Loucy (cell line): Measurements from ENCODE around the gene ZMIZ2.

Source experiments
- H2AFZ ChIP-seq: fragments of 200-600 bp; sonication (generic); 2 replicates; pipeline ENCODE4 v1.6.0; 2016; ENCODE audit warnings: antibody characterized with exemption, mild to moderate bottlenecking, low read length, moderate library complexity
- H3F3A ChIP-seq: fragments of 200-600 bp; 2 replicates; pipeline ENCODE4 v1.6.0; 2016; ENCODE audit warnings: antibody characterized with exemption, low read depth, mild to moderate bottlenecking
- H3K27me3 ChIP-seq: fragments of 200-600 bp; sonication (generic); 2 replicates; pipeline ENCODE4 v1.6.1; 2014; ENCODE audit warnings: low read length, mild to moderate bottlenecking; ENCODE audit not compliant: insufficient read depth, poor library complexity, severe bottlenecking
- H3K36me3 ChIP-seq: fragments of 200-600 bp; sonication (generic); 2 replicates; pipeline ENCODE4 v1.6.1; 2016; ENCODE audit warnings: low read length; ENCODE audit not compliant: insufficient read depth
- H3K4me1 ChIP-seq: fragments of 200-600 bp; sonication (generic); 2 replicates; pipeline ENCODE4 v1.5.1; 2014; ENCODE audit warnings: low read length, mild to moderate bottlenecking; ENCODE audit not compliant: insufficient read depth, poor library complexity, severe bottlenecking
- H3K4me2 ChIP-seq: fragments of 200-600 bp; sonication (generic); 2 replicates; pipeline ENCODE4 v1.6.0; 2014; ENCODE audit warnings: antibody characterized with exemption, low read length, low read depth, mild to moderate bottlenecking; ENCODE audit not compliant: poor library complexity, severe bottlenecking
- H3K4me3 ChIP-seq: fragments of 200-600 bp; sonication (generic); 2 replicates; pipeline ENCODE4 v1.5.1; 2014; ENCODE audit warnings: low read length, mild to moderate bottlenecking, mixed read lengths; ENCODE audit not compliant: poor library complexity, severe bottlenecking
- H3K79me2 ChIP-seq: fragments of 200-600 bp; sonication (generic); 2 replicates; pipeline ENCODE4 v1.6.1; 2014; ENCODE audit warnings: low read length; ENCODE audit not compliant: insufficient read depth
- H3K9ac ChIP-seq: fragments of 200-600 bp; sonication (generic); 2 replicates; pipeline ENCODE4 v1.6.0; 2014; ENCODE audit warnings: mild to moderate bottlenecking, low read depth, low read length, moderate library complexity; ENCODE audit not compliant: poor library complexity, severe bottlenecking
- H3K9me2 ChIP-seq: fragments of 200-600 bp; sonication (generic); replicated peaks from 2 replicates; pipeline ENCODE4 v1.6.1; 2016; ENCODE audit warnings: low read depth, low read length, mixed read lengths
- H3K9me3 ChIP-seq: fragments of 200-600 bp; sonication (generic); 2 replicates; pipeline ENCODE4 v1.6.1; 2014; ENCODE audit warnings: mild to moderate bottlenecking, antibody characterized with exemption, low read length, low read depth; ENCODE audit not compliant: insufficient read depth
- H4K20me1 ChIP-seq: fragments of 200-600 bp; sonication (generic); 2 replicates; pipeline ENCODE4 v1.6.0; 2014; ENCODE audit warnings: antibody characterized with exemption, low read length, mild to moderate bottlenecking; ENCODE audit not compliant: insufficient read depth, poor library complexity, severe bottlenecking
- EZH2phosphoT487 ChIP-seq: fragments of 200-600 bp; IDR thresholded peaks from 2 replicates; pipeline ENCODE4 v1.6.1; 2018; ENCODE audit warnings: antibody characterized with exemption, mild to moderate bottlenecking, moderate library complexity, borderline replicate concordance
- TF ChIP-seq, protein P1 (sequence below): fragments of 200-600 bp; sonication (generic); conservative IDR thresholded peaks from 2 replicates; pipeline ENCODE4 v1.5.1; 2014; ENCODE audit warnings: mild to moderate bottlenecking, antibody characterized with exemption, low read length

Gene ZMIZ2

DNA sequence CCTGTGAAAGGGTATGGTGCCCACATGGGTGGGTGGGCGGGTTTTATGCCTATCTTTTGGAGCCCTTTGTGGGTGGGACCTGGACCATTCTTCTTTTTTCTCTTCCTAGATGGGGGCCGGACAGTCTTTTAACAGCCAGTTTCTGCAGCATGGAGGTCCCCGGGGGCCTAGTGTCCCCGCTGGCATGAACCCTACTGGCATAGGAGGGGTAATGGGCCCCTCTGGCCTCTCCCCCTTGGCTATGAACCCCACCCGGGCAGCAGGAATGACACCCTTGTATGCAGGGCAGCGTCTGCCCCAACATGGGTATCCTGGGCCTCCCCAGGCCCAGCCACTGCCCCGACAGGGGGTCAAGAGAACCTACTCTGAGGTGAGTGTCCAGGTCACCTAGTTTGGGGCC, 9.1 kb downstream of the ZMIZ2 start:
- H2AFZ ChIP-seq: no peak overlapping the region
- H3K79me2 ChIP-seq: peaks cover 30% of the 10 kb centered on the region; the same call in 1 of the 2 replicates
- no peaks in the 10 kb centered on the region for H3K9me3 ChIP-seq
- H3K36me3 ChIP-seq: peaks cover 49% of the 10 kb centered on the region; the same call in 1 of the 2 replicates
- H3K27me3 ChIP-seq: no peaks in the 10 kb centered on the region
- no peaks in the 10 kb centered on the region for H4K20me1 ChIP-seq
- no peak overlapping the region for H3K9ac ChIP-seq
- no peak overlapping the region for H3K4me2 ChIP-seq
- no peak for TF ChIP-seq EZH2phosphoT487
- TF ChIP-seq, protein P1, sequence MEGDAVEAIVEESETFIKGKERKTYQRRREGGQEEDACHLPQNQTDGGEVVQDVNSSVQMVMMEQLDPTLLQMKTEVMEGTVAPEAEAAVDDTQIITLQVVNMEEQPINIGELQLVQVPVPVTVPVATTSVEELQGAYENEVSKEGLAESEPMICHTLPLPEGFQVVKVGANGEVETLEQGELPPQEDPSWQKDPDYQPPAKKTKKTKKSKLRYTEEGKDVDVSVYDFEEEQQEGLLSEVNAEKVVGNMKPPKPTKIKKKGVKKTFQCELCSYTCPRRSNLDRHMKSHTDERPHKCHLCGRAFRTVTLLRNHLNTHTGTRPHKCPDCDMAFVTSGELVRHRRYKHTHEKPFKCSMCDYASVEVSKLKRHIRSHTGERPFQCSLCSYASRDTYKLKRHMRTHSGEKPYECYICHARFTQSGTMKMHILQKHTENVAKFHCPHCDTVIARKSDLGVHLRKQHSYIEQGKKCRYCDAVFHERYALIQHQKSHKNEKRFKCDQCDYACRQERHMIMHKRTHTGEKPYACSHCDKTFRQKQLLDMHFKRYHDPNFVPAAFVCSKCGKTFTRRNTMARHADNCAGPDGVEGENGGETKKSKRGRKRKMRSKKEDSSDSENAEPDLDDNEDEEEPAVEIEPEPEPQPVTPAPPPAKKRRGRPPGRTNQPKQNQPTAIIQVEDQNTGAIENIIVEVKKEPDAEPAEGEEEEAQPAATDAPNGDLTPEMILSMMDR: no peak
- H3K4me3 ChIP-seq: no peak overlapping the region
- peaks cover 9% of the 10 kb centered on the region for H3K4me1 ChIP-seq
- no peaks in the 10 kb centered on the region for H3F3A ChIP-seq
- H3K9me2 ChIP-seq: no peaks in the 10 kb centered on the region

DNA sequence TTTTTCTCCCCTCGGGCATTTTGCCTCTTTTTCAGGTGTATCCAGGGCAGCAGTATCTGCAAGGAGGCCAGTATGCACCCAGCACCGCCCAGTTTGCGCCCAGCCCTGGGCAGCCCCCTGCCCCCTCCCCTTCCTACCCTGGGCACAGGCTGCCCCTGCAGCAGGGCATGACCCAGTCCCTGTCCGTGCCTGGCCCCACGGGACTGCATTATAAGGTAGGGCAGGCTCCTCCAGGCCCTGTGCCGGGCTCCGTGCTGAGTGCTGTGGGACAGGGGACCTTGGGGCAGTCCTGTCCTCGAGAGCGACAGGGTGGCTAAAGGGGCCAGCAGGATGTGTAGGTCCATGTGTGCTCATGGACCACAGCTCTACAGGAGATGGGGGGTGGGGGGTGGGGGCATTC, 10.6 kb downstream of the ZMIZ2 start:
- Histone ChIP-seq H4K20me1 (no peaks in the 10 kb centered on the region), H3K9me2 (no peaks in the 10 kb centered on the region), H3K4me1 (peaks cover 5% of the 10 kb centered on the region), H3F3A (no peaks in the 10 kb centered on the region), H3K9ac (no peak overlapping the region), H3K4me2 (no peak overlapping the region), H3K27me3 (no peaks in the 10 kb centered on the region), H3K4me3 (no peak overlapping the region), H3K36me3 (peaks cover 63% of the 10 kb centered on the region; the same call in 1 of the 2 replicates), H3K79me2 (peaks cover 17% of the 10 kb centered on the region; the same call in 1 of the 2 replicates), H2AFZ (no peak overlapping the region), H3K9me3 (no peaks in the 10 kb centered on the region)
- no peak for TF ChIP-seq EZH2phosphoT487

DNA sequence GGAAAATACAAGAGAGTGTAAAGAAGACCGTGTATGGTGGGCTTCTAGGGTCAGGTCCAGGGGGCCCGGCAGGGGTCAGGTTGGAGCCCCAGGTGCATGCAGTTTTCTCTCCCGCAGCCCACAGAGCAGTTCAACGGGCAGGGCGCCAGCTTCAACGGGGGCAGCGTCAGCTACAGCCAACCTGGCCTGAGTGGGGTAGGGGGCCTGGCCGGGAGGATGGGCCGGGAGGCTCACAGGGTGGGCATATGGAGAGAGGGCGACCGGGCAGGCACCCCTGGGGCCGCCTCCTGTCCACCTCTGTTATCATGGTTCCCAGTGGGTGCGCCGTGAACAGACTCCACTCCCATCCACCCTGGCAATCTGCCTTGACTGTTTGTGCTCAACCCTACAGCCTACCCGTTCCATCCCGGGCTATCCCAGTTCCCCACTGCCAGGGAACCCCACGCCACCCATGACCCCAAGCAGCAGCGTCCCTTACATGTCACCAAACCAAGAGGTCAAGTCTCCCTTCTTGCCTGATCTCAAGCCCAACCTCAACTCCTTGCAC, 11.5 kb downstream of the ZMIZ2 start:
- Histone ChIP-seq H3K79me2 (peaks cover 8% of the 10 kb centered on the region; the same call in 1 of the 2 replicates), H3K4me2 (no peak overlapping the region), H3K4me1 (peaks cover 5% of the 10 kb centered on the region), H3F3A (no peaks in the 10 kb centered on the region), H2AFZ (no peak overlapping the region), H4K20me1 (no peaks in the 10 kb centered on the region), H3K9me3 (no peaks in the 10 kb centered on the region), H3K9ac (no peak overlapping the region), H3K36me3 (peaks cover 72% of the 10 kb centered on the region; the same call in 1 of the 2 replicates), H3K9me2 (no peaks in the 10 kb centered on the region), H3K27me3 (no peaks in the 10 kb centered on the region), H3K4me3 (no peak overlapping the region)
- no peak for TF ChIP-seq EZH2phosphoT487
- TF ChIP-seq, protein P1: no peak
